Endothelial cell of umbilical vein (primary cell): ENCODE results near the gene DUSP11. TPM values are rescaled to one million over a fixed set of nuclear protein-coding genes. Genes with fewer than 3 reads are reported as not detected.

Experiments
- BruUV-seq: library from RNA; stranded (reverse); fragments of 400-500 nt; replicated peaks from 2 replicates; lab custom pipeline; 2021; lab: Mats Ljungman, UMichigan
- CTCF ChIA-PET: fragments of 300-600, 350-600 bp; sonication (Branson Sonifier 250); formaldehyde crosslinking; loops from one replicate; lab custom pipeline; 2021; ENCODE audit warnings: antibody characterized with exemption, inconsistent platforms; lab: Charles Lee
- POLR2A ChIA-PET: fragments of 300-600, 350-600 bp; sonication (Branson Sonifier 250); formaldehyde crosslinking; loops from one replicate; lab custom pipeline; 2021; ENCODE audit warnings: antibody characterized with exemption, inconsistent platforms; lab: Charles Lee
- DNase-seq: peaks from one replicate; pipeline ENCODE4 v3.0.0-alpha.2; 2011; ENCODE audit warnings: low read depth, low spot score
- FAIRE-seq: peaks from 2 replicates; lab custom pipeline; 2011; peaks lifted over from hg19 to GRCh38; lab: Jason Lieb, UNC
- H2AFZ ChIP-seq: 2 replicates; pipeline ENCODE4 v1.6.0; 2012; ENCODE audit warnings: low read depth, low read length, control low read depth, inconsistent platforms
- H3K27ac ChIP-seq: 2 replicates; pipeline ENCODE4 v1.5.1; 2011; ENCODE audit warnings: low read depth, mild to moderate bottlenecking, control low read depth, low read length, moderate library complexity; ENCODE audit not compliant: insufficient read depth
- H3K27me3 ChIP-seq, 2 experiments: 2 replicates each; pipeline versions ENCODE4 v1.6.0 to v1.6.1; 2011; ENCODE audit warnings: low read length in 2 of 2, mixed read lengths in 1 of 2; ENCODE audit not compliant: control insufficient read depth in 2 of 2, insufficient read depth in 2 of 2
- H3K36me3 ChIP-seq, 2 experiments: 2 replicates in 1 of 2; 3 replicates in 1 of 2; pipeline ENCODE4 v1.5.1; 2011; ENCODE audit warnings: low read length in 2 of 2, mild to moderate bottlenecking in 1 of 2, moderate library complexity in 1 of 2; ENCODE audit not compliant: control insufficient read depth in 2 of 2, insufficient read depth in 2 of 2; ENCODE audit errors: extremely low read depth in 1 of 2
- H3K4me1 ChIP-seq: 3 replicates; pipeline ENCODE4 v1.5.1; 2011; ENCODE audit warnings: mild to moderate bottlenecking, low read length; ENCODE audit not compliant: control insufficient read depth, insufficient read depth; ENCODE audit errors: extremely low read depth
- H3K4me2 ChIP-seq: 2 replicates; pipeline ENCODE4 v1.6.1; 2011; ENCODE audit warnings: low read length, control low read depth, mixed read lengths; ENCODE audit not compliant: insufficient read depth
- H3K4me3 ChIP-seq, 3 experiments: fragments of 200-600 bp in 1 of 3; sonication (generic), shearing (Covaris generic) in 1 of 3; replicated peaks in 1 of 3; 2 replicates each; pipeline ENCODE4 v1.5.1; 2011 to 2016; ENCODE audit warnings: control low read depth in 3 of 3, low read length in 3 of 3, mild to moderate bottlenecking in 2 of 3, inconsistent platforms in 1 of 3, low read depth in 1 of 3, moderate library complexity in 1 of 3; ENCODE audit not compliant: insufficient read depth in 1 of 3
- H3K79me2 ChIP-seq: 2 replicates; pipeline ENCODE4 v1.6.0; 2012; ENCODE audit warnings: low read length, inconsistent platforms; ENCODE audit not compliant: control insufficient read depth, insufficient read depth
- H3K9ac ChIP-seq: replicated peaks from 2 replicates; pipeline ENCODE3; 2011; ENCODE audit warnings: low read length, control low read depth; ENCODE audit not compliant: insufficient read depth; ENCODE audit errors: extremely low read depth
- H3K9me1 ChIP-seq: replicated peaks from 3 replicates; pipeline ENCODE4 v1.6.0; 2011; ENCODE audit warnings: mild to moderate bottlenecking, low read length; ENCODE audit not compliant: control insufficient read depth, insufficient read depth; ENCODE audit errors: extremely low read depth
- H3K9me3 ChIP-seq: replicated peaks from 2 replicates; pipeline ENCODE4 v1.5.1; 2012; ENCODE audit warnings: low read length, inconsistent platforms; ENCODE audit not compliant: control insufficient read depth, insufficient read depth
- H4K20me1 ChIP-seq: replicated peaks from 2 replicates; pipeline ENCODE3; 2011; ENCODE audit warnings: mild to moderate bottlenecking, low read length; ENCODE audit not compliant: control insufficient read depth, insufficient read depth; ENCODE audit errors: extremely low read depth
- EZH2 ChIP-seq: IDR thresholded peaks from 2 replicates; pipeline ENCODE4 v1.6.1; 2012; ENCODE audit warnings: borderline replicate concordance, low read depth, mild to moderate bottlenecking, moderate library complexity, low read length, inconsistent platforms; ENCODE audit not compliant: severe bottlenecking
- FOS ChIP-seq: IDR thresholded peaks from 2 replicates; pipeline ENCODE4 v1.6.1; 2011; ENCODE audit warnings: mild to moderate bottlenecking, low read length, moderate library complexity, borderline replicate concordance; ENCODE audit not compliant: insufficient read depth
- GATA2 ChIP-seq: IDR thresholded peaks from 2 replicates; pipeline ENCODE4 v1.7.0; 2011; ENCODE audit warnings: low read depth, mild to moderate bottlenecking, moderate library complexity, mixed read lengths, low read length; ENCODE audit not compliant: insufficient read length, insufficient read depth
- JUN ChIP-seq: IDR thresholded peaks from 2 replicates; pipeline ENCODE4 v1.6.1; 2011; ENCODE audit warnings: borderline replicate concordance, low read depth; ENCODE audit not compliant: insufficient read length, insufficient read depth
- MAX ChIP-seq: IDR thresholded peaks from 2 replicates; pipeline ENCODE4 v1.6.1; 2011; ENCODE audit not compliant: insufficient read depth, insufficient read length
- MYC ChIP-seq: IDR thresholded peaks from one replicate; pipeline ENCODE4 v1.6.1; 2011; ENCODE audit warnings: mild to moderate bottlenecking, low read depth, low read length
- POLR2A ChIP-seq: IDR thresholded peaks from 2 replicates; pipeline ENCODE4 v1.6.1; 2012; ENCODE audit warnings: low read depth, mild to moderate bottlenecking, control low read depth, low read length
- POLR2AphosphoS5 ChIP-seq: IDR thresholded peaks from 2 replicates; pipeline ENCODE4 v1.6.1; 2012; ENCODE audit warnings: low read depth, mild to moderate bottlenecking, control low read depth, low read length, moderate library complexity; ENCODE audit not compliant: insufficient read depth
- dilution Hi-C: fragments of 300-500 bp; cut with MboI; formaldehyde crosslinking; loops from one replicate; pipeline ENCODE4 v1.15.0; 2019; ENCODE audit warnings: low sequenced_read_pairs; ENCODE audit not compliant: extremely low pct_ligation_motif_present
- intact Hi-C: fragments of 100-400 bp; cut with micrococcal nuclease; formaldehyde crosslinking; loops from one replicate; pipeline ENCODE4 v1.10.0; 2022
- polyA plus RNA-seq, 4 experiments: library from polyadenylated mRNA; depleted of rRNA in 3 of 4; stranded (reverse) in 3 of 4; unstranded in 1 of 4; fragments of >200 nt; gene quantifications; 2 replicates each; pipeline versions ENCODE4 v1.2.1 to v1.2.3, GENCODE V29; 2011 to 2012; ENCODE audit warnings: missing spikeins in 1 of 4
- total RNA-seq: library from RNA; stranded (reverse); gene quantifications from 2 replicates; pipeline ENCODE4 v1.2.3, GENCODE V29; 2021
- TF ChIP-seq, protein P1 (sequence below), 2 donors: IDR thresholded peaks; 1 replicate in 1 of 2; 2 replicates in 1 of 2; pipeline ENCODE4 v1.5.1; 2011; ENCODE audit warnings: low read length in 2 of 2, mild to moderate bottlenecking in 2 of 2, moderate library complexity in 2 of 2, control low read depth in 1 of 2, inconsistent platforms in 1 of 2, low read depth in 1 of 2; ENCODE audit not compliant: insufficient read depth in 1 of 2; ENCODE audit errors: extremely low read depth in 1 of 2

Gene DUSP11
- total and polyA plus RNA-seq, 2 donors (not counting 3 experiments of a cell fraction or from before 2014, with no cell fraction given), result 18.6 to 27.0 TPM

DNA sequence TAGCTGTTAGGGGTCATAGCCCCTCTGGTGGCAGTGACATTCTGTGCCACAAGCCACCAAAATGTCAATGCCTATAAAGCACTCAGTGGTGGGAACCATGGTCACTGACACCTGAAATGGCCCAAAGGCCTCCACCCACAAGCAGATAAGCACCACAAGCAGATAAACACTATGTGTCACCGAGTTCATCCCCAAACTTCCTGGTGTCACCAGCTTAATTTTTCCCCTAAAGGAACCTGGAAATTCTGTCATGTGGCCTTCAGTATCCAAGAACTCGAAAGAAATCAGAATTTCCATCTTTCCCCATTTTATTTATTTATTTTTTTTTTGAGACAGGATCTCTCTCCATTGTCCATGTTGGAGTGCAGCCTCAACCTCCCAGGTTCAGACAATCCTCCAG, 39.1 kb downstream of the DUSP11 start:
- no peak overlapping the region for H3K27ac ChIP-seq
- no peaks in the 10 kb centered on the region for H3K9me1 ChIP-seq
- H3K36me3 ChIP-seq, result no peaks in the 10 kb centered on the region
- no TSS peak for BruUV-seq
- peaks cover 15% of the 10 kb centered on the region for H3K4me1 ChIP-seq
- no peak for FAIRE-seq
- TF ChIP-seq MAX (no peak), EZH2 (no peak), POLR2A (no peak)
- POLR2A ChIA-PET, result no interaction called here
- CTCF ChIA-PET, result no interaction called here
- H4K20me1 ChIP-seq, result no peaks in the 10 kb centered on the region
- H3K79me2 ChIP-seq, result peaks cover 8% of the 10 kb centered on the region
- no peaks in the 10 kb centered on the region for H3K27me3 ChIP-seq
- dilution Hi-C loops, result no loop called here
- no peak overlapping the region for H3K4me3 ChIP-seq
- DNase-seq, result no peak
- intact Hi-C loops, result no loop called here
- no peak overlapping the region for H3K4me2 ChIP-seq
- H3K9ac ChIP-seq, result no peak overlapping the region
- no peak overlapping the region for H2AFZ ChIP-seq
- no peaks in the 10 kb centered on the region for H3K9me3 ChIP-seq

GRCh38 chr2:73739101-73739500, 40.8 kb downstream of the DUSP11 start:
- H3K4me3 ChIP-seq, result no peak overlapping the region
- H3K27ac ChIP-seq, result no peak overlapping the region
- no peak overlapping the region for H2AFZ ChIP-seq
- FAIRE-seq (no peak), DNase-seq (no peak)
- dilution Hi-C loops, result no loop called here
- CTCF ChIA-PET, result no interaction called here
- peaks cover 8% of the 10 kb centered on the region for H3K79me2 ChIP-seq
- H4K20me1 ChIP-seq, result no peaks in the 10 kb centered on the region
- no peaks in the 10 kb centered on the region for H3K27me3 ChIP-seq
- POLR2A ChIA-PET, result no interaction called here
- no peaks in the 10 kb centered on the region for H3K9me1 ChIP-seq
- intact Hi-C loops, result loop anchor here (5.0 kb wide), 1 partner anchor 57 kb away; no protein-coding TSS in a partner anchor
- no peak overlapping the region for H3K9ac ChIP-seq
- peaks cover 16% of the 10 kb centered on the region for H3K4me1 ChIP-seq
- no peaks in the 10 kb centered on the region for H3K36me3 ChIP-seq
- no peaks in the 10 kb centered on the region for H3K9me3 ChIP-seq
- TF ChIP-seq MYC, result no peak
- TF ChIP-seq EZH2, result no peak
- no peak for TF ChIP-seq JUN
- no peak for TF ChIP-seq MAX
- no peak for TF ChIP-seq POLR2AphosphoS5
- TF ChIP-seq, protein P1, sequence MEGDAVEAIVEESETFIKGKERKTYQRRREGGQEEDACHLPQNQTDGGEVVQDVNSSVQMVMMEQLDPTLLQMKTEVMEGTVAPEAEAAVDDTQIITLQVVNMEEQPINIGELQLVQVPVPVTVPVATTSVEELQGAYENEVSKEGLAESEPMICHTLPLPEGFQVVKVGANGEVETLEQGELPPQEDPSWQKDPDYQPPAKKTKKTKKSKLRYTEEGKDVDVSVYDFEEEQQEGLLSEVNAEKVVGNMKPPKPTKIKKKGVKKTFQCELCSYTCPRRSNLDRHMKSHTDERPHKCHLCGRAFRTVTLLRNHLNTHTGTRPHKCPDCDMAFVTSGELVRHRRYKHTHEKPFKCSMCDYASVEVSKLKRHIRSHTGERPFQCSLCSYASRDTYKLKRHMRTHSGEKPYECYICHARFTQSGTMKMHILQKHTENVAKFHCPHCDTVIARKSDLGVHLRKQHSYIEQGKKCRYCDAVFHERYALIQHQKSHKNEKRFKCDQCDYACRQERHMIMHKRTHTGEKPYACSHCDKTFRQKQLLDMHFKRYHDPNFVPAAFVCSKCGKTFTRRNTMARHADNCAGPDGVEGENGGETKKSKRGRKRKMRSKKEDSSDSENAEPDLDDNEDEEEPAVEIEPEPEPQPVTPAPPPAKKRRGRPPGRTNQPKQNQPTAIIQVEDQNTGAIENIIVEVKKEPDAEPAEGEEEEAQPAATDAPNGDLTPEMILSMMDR (IDR thresholded peaks at IDR 0.05; ENCODE audit: extremely low read depth in 1 of 2, insufficient read depth in 1 of 2, low read depth in 1 of 2, low read length in 2 of 2), result no peak
- no peak for TF ChIP-seq FOS
- TF ChIP-seq POLR2A, result no peak
- TF ChIP-seq GATA2, result no peak
- no peak overlapping the region for H3K4me2 ChIP-seq
- no TSS peak for BruUV-seq
